CD4-positive, CD25-positive, alpha-beta regulatory T cell (primary cell): Measurements from ENCODE around the gene DCAKD. TPM values are rescaled to one million over a fixed set of nuclear protein-coding genes. Genes with fewer than 3 reads are reported as not detected.
"Not testable (repeated sequence)": the region's sequence is repeated elsewhere in the genome, so short reads cannot be mapped to it uniquely, and the experiment has no call there.

Experiments used
- ATAC-seq, 2 donors: fragments of 150-1000 bp; cut with Tn5 transposase; one replicate each; pipeline ENCODE4 v1.10.0; 2021; ENCODE audit warnings: low read depth in 2 of 2, moderate number of reproducible peaks in 2 of 2, moderate library complexity in 1 of 2
- DNase-seq, 3 donors: peaks; one replicate each; pipeline versions ENCODE4 v3.0.0 to v3.0.0-alpha.2; 2012 to 2022; ENCODE audit warnings: mixed read lengths in 1 of 3
- H3K27ac ChIP-seq: one replicate; pipeline ENCODE4 v1.7.0; 2013; ENCODE audit warnings: mild to moderate bottlenecking, low read length; ENCODE audit not compliant: insufficient read depth, poor library complexity, severe bottlenecking
- H3K27me3 ChIP-seq: one replicate; pipeline ENCODE4 v1.7.0; 2013; ENCODE audit warnings: low read length; ENCODE audit not compliant: control insufficient read depth, insufficient read depth
- H3K36me3 ChIP-seq: one replicate; pipeline ENCODE4 v1.7.0; 2013; ENCODE audit warnings: mild to moderate bottlenecking, low read length, moderate library complexity; ENCODE audit not compliant: control insufficient read depth, insufficient read depth
- H3K4me1 ChIP-seq: 2 replicates; pipeline ENCODE4 v1.7.0; 2013; ENCODE audit warnings: mild to moderate bottlenecking, low read length; ENCODE audit not compliant: insufficient read depth, control insufficient read depth, poor library complexity, severe bottlenecking
- H3K4me3 ChIP-seq: one replicate; pipeline ENCODE4 v1.7.0; 2013; ENCODE audit warnings: low read depth, mild to moderate bottlenecking, low read length, moderate library complexity
- H3K9me3 ChIP-seq, 2 experiments: 1 replicate in 1 of 2; 2 replicates in 1 of 2; pipeline ENCODE4 v1.7.0; 2013; ENCODE audit warnings: low read length in 2 of 2, mild to moderate bottlenecking in 1 of 2, moderate library complexity in 1 of 2; ENCODE audit not compliant: control insufficient read depth in 2 of 2
- H3K27ac Mint-ChIP-seq, 3 donors: one replicate each; pipeline ENCODE4 v1.8.0; 2020 to 2022; ENCODE audit warnings: mild to moderate bottlenecking in 3 of 3, mixed read lengths in 3 of 3, moderate library complexity in 2 of 3
- H3K27me3 Mint-ChIP-seq: one replicate; pipeline ENCODE4 v1.8.0; 2022; ENCODE audit warnings: mild to moderate bottlenecking, mixed read lengths
- H3K36me3 Mint-ChIP-seq: one replicate; pipeline ENCODE4 v1.8.0; 2020; ENCODE audit warnings: mixed read lengths
- H3K4me1 Mint-ChIP-seq, 4 donors: one replicate each; pipeline ENCODE4 v1.8.0; 2020 to 2022; ENCODE audit warnings: mixed read lengths in 4 of 4, mild to moderate bottlenecking in 1 of 4
- H3K4me3 Mint-ChIP-seq, 4 donors: one replicate each; pipeline ENCODE4 v1.8.0; 2020 to 2022; ENCODE audit warnings: mild to moderate bottlenecking in 4 of 4, mixed read lengths in 4 of 4, moderate library complexity in 3 of 4
- H3K9me3 Mint-ChIP-seq, 7 donors: one replicate each; pipeline ENCODE4 v1.8.0; 2020 to 2022; ENCODE audit warnings: mixed read lengths in 7 of 7, mild to moderate bottlenecking in 3 of 7, moderate library complexity in 2 of 7
- polyA plus RNA-seq, 4 donors: library from polyadenylated mRNA; unstranded; fragments of 300-500 nt; fragmentation: Illumina TruSeq; gene quantifications; one replicate each; pipeline ENCODE4 v1.2.3, GENCODE V29; 2021
- total RNA-seq: library from RNA; stranded (reverse); gene quantifications from one replicate; pipeline ENCODE4 v1.2.3, GENCODE V29; 2022

Gene DCAKD
- total and polyA plus RNA-seq, 5 donors from 2014 or later: 10.0 to 20.7 (median 14.7) TPM

DNA sequence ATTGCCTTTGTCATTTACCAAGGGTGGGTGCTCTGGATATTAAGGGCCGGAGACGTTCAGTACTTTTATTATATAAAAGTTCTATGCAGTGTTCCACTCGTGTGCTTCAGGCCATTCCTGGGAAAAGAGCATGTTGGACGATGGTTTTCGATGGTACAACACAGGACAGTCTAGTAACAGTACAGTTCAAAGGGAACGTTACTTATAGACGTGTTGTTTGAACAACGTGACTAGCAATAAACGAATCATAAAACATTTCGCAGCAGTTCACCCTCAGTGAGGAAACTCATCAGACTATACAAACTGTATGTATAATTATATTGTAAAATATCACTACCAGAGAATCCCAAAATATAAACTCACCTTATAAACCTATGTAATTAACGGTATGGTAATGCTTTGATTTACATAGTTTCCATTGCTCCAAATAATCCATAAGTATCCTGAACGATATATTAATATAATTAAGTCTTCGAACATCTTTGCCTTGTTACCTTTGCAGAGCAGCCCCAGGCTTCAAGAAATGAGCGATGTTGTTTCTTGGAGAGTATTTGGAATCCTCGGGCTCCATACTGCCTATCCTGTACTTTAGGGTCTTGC lies 10.3 kb upstream of the DCAKD start:
- ATAC-seq (no peak), DNase-seq (no peak)
- Histone ChIP-seq H3K36me3 (no peaks in the 10 kb centered on the region), H3K27ac (peak overlapping the region; percentile 90), H3K4me1 (peaks cover 31% of the 10 kb centered on the region), H3K9me3 (no peaks in the 10 kb centered on the region), H3K27me3 (no peaks in the 10 kb centered on the region), H3K4me3 (peak overlapping the region; percentile 94)
- no peaks in the 10 kb centered on the region for H3K9me3 Mint-ChIP-seq
- H3K4me1 Mint-ChIP-seq: peaks cover 0 to 66% (median 39%) of the 10 kb centered on the region in 4 donors
- H3K27ac Mint-ChIP-seq: peak overlapping the region; percentile 97 to 98 (median 98)
- peak overlapping the region; percentile 92 to 100 (median 99) for H3K4me3 Mint-ChIP-seq
- no peaks in the 10 kb centered on the region for H3K27me3 Mint-ChIP-seq
- H3K36me3 Mint-ChIP-seq: no peaks in the 10 kb centered on the region

DNA sequence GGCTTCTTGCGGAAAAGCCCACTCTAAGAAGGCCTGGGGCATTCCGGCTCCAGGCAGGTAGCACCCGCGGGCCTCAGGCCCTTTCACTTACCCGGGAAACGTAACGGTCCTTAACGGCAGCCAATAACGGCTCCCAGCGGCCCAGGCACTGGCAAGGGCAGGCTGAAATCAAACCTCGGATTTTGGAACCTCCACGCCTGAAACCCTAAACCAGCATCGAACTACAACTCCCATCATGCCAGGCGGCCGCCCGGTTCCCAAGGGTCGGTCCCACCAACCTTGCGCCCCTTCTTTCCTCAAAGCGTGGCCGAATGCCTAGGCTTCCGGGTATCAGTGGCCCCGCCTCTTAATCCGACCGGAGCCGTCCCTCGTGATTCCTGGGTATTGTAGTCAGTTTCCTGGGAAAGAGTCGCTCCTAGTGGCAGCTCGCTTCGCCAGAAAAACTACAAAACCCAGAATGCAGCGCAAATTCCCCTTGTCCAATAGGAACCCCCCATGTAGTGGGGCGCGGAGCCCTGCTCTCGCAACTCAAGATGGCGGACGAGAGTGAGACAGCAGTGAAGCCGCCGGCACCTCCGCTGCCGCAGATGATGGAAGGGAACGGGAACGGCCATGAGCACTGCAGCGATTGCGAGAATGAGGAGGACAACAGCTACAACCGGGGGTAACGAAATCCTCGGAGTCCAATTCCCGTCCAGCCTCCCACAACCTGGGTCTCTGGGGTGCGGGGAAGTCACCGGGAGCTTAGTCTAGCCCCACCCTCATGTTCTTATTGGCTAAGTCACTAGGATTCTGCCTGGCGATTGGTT lies 9.6 kb upstream of the DCAKD start, which contains the start of gene NMT1:
Gene NMT1, plus strand, starts transcription at position 521 of the 809 bp plus-strand sequence. Its CDS starts 13 bp downstream, at position 534.
- DNase-seq: peak; percentile 95 to 99 (median 99)
- peak; percentile 89 to 91 for ATAC-seq
- Mint-ChIP-seq H3K27me3 (no peaks in the 10 kb centered on the region), H3K4me1 (peaks cover 0 to 65% (median 40%) of the 10 kb centered on the region in 4 donors), H3K4me3 (peak within 1 kb of the TSS; percentile 92 to 100 (median 99)), H3K27ac (peak within 1 kb of the TSS; percentile 97 to 98 (median 98)), H3K9me3 (no peaks in the 10 kb centered on the region), H3K36me3 (no peaks in the 10 kb centered on the region)
- no peaks in the 10 kb centered on the region for H3K9me3 ChIP-seq
- H3K4me1 ChIP-seq: peaks cover 31% of the 10 kb centered on the region
- peak within 1 kb of the TSS; percentile 90 for H3K27ac ChIP-seq
- H3K4me3 ChIP-seq: peak within 1 kb of the TSS; percentile 94
- no peaks in the 10 kb centered on the region for H3K36me3 ChIP-seq
- no peaks in the 10 kb centered on the region for H3K27me3 ChIP-seq

- Mint-ChIP-seq H3K9me3 (no peaks in the 10 kb centered on the region), H3K27ac (peak overlapping the region; percentile 97 to 98 (median 98)), H3K4me1 (peaks cover 0 to 65% (median 41%) of the 10 kb centered on the region in 4 donors), H3K36me3 (no peaks in the 10 kb centered on the region), H3K4me3 (peak overlapping the region; percentile 92 to 100 (median 99)), H3K27me3 (no peaks in the 10 kb centered on the region)
- Histone ChIP-seq H3K27me3 (no peaks in the 10 kb centered on the region), H3K4me3 (peak overlapping the region; percentile 94), H3K9me3 (no peaks in the 10 kb centered on the region), H3K4me1 (peaks cover 31% of the 10 kb centered on the region), H3K27ac (peak overlapping the region; percentile 90), H3K36me3 (no peaks in the 10 kb centered on the region)
- DNase-seq: no peak
- ATAC-seq: no peak
These were observed 9.0 kb upstream of the DCAKD start for GRCh38 chr17:45060382-45060796.

GRCh38 chr17:45052052-45052772 lies 780 bp upstream of the DCAKD start:
- H3K27me3 ChIP-seq: no peaks in the 10 kb centered on the region
- peak; percentile 35 to 91 (median 63) for DNase-seq
- peak in 1 of 2 donors; percentile 11 for ATAC-seq
- H3K4me1 ChIP-seq: peaks cover 30% of the 10 kb centered on the region
- no peaks in the 10 kb centered on the region for H3K36me3 ChIP-seq
- peak overlapping the region; percentile 83 for H3K27ac ChIP-seq
- H3K36me3 Mint-ChIP-seq: no peaks in the 10 kb centered on the region
- H3K4me3 ChIP-seq: peak overlapping the region; percentile 76
- H3K9me3 ChIP-seq: no peaks in the 10 kb centered on the region
- H3K4me3 Mint-ChIP-seq: peak overlapping the region; percentile 86 to 93 (median 90)
- H3K9me3 Mint-ChIP-seq: peaks cover 0 to 2% (median 0%) of the 10 kb centered on the region in 7 donors
- H3K4me1 Mint-ChIP-seq: peaks cover 7 to 47% (median 33%) of the 10 kb centered on the region in 4 donors
- peak overlapping the region; percentile 91 to 97 (median 94) for H3K27ac Mint-ChIP-seq
- no peaks in the 10 kb centered on the region for H3K27me3 Mint-ChIP-seq

DNA sequence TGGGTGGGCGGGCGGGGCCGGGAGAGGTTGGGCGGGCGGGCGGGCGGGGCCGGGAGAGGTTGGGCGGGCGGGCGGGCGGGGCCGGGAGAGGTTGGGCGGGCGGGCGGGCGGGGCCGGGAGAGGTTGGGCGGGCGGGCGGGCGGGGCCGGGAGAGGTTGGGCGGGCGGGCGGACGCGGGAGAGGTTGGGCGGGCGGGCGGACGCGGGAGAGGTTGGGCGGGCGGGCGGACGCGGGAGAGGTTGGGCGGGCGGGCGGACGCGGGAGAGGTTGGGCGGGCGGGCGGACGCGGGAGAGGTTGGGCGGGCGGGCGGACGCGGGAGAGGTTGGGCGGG lies 254 bp upstream of the DCAKD start:
- Mint-ChIP-seq H3K27ac (peak overlapping the region in 1 of 3 donors; percentile 97), H3K4me3 (peak overlapping the region in 1 of 4 donors; percentile 92), H3K4me1 (peaks cover 7 to 50% (median 35%) of the 10 kb centered on the region in 4 donors)
- Histone ChIP-seq H3K27ac (peak overlapping the region; percentile 92), H3K4me1 (peaks cover 30% of the 10 kb centered on the region)
- H3K36me3 ChIP-seq, DNase-seq, H3K36me3 Mint-ChIP-seq, H3K9me3 ChIP-seq, H3K27me3 ChIP-seq, H3K9me3 Mint-ChIP-seq, H3K4me3 ChIP-seq, ATAC-seq, H3K27me3 Mint-ChIP-seq: not testable (repeated sequence)

- Mint-ChIP-seq H3K27ac (peak overlapping the region; percentile 95 to 99 (median 98)), H3K4me1 (peaks cover 7 to 53% (median 37%) of the 10 kb centered on the region in 4 donors), H3K36me3 (no peaks in the 10 kb centered on the region), H3K9me3 (peaks cover 0 to 2% (median 0%) of the 10 kb centered on the region in 7 donors), H3K4me3 (peak overlapping the region; percentile 88 to 95 (median 94)), H3K27me3 (no peaks in the 10 kb centered on the region)
- no peaks in the 10 kb centered on the region for H3K9me3 ChIP-seq
- ATAC-seq: no peak
- DNase-seq: peak in 1 of 3 donors; percentile 59
- H3K27ac ChIP-seq: peak overlapping the region; percentile 92
- H3K27me3 ChIP-seq: no peaks in the 10 kb centered on the region
- peaks cover 30% of the 10 kb centered on the region for H3K4me1 ChIP-seq
- no peaks in the 10 kb centered on the region for H3K36me3 ChIP-seq
- H3K4me3 ChIP-seq: peak overlapping the region; percentile 94
These were observed 862 bp downstream of the DCAKD start for GRCh38 chr17:45050481-45051059.
